Measurements from ENCODE around the gene SIPA1. TPM values are rescaled to one million over a fixed set of nuclear protein-coding genes. Genes with fewer than 3 reads are reported as not detected.

SIPA1 gene
- total and polyA plus RNA-seq, 8 donors = 11.2 to 52.2 (median 22.1) TPM

DNA sequence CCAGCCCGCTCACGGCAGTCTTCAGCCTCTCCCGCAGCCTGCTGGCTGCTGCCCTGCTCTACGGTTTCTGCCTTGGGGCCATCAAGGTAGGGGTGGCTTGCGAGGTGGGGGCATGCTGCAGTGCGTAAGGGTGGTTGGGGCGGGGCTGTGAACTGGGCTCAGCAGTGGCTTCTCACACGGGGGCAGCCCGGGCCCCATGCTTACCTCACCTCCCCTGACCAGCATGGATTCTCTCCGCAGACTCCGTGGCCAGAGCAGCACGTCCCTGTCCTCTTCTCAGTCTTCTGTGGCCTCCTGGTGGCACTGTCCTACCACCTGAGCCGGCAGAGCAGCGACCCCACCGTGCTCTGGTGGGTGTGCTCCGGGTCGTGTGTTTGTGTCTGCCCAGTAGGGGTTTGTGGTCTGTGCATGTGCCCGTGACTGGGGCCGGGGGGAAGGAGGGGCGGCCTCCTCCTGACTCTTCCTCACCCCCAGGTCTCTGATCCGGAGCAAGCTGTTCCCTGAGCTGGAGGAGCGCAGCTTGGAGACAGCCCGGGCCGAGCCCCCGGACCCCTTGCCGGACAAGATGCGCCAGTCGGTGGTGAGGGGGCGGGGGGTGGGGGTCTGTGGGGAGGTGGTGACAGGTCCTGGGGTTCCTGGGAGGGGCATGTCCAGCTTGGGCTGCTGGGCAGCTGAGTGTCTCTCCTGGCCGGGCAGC is 12.8 kb upstream of the SIPA1 start:
- Histone ChIP-seq H3K4me1 (no peaks in the 10 kb centered on the region), H3K27ac (no peak overlapping the region), H3K4me3 (no peak overlapping the region), H3K9me3 (no peaks in the 10 kb centered on the region), H3K36me3 (peaks cover 0 to 39% (median 33%) of the 10 kb centered on the region in 3 donors), H3K27me3 (no peaks in the 10 kb centered on the region)
- no peak for TF ChIP-seq CTCF (IDR thresholded peaks at IDR 0.05)
- intact Hi-C loops (cut with DNase I) = loop anchor here in 1 of 3 donors (10.0 kb wide), 1 partner anchor 360 kb away; no protein-coding TSS in a partner anchor
- ATAC-seq = no peak
- 89 to 90% methylated on average over 30 of the region's 30 CpGs for WGBS, 2 donors
- no peak for FAIRE-seq
- peak in 2 of 6 donors; percentile 26 to 56 for DNase-seq

GRCh38 chr11:65625628-65626342 is 12.1 kb upstream of the SIPA1 start:
- intact Hi-C loops (cut with DNase I) = loop anchor here in 1 of 3 donors (10.0 kb wide), 1 partner anchor 359 kb away; no protein-coding TSS in a partner anchor
- TF ChIP-seq CTCF (IDR thresholded peaks at IDR 0.05) = peak; percentile 8 to 34 (median 30)
- Histone ChIP-seq H3K4me1 (no peaks in the 10 kb centered on the region), H3K36me3 (peaks cover 0 to 40% (median 39%) of the 10 kb centered on the region in 3 donors), H3K9me3 (no peaks in the 10 kb centered on the region), H3K4me3 (no peak overlapping the region), H3K27ac (no peak overlapping the region), H3K27me3 (no peaks in the 10 kb centered on the region)
- 75 to 77% methylated on average over 30 of the region's 30 CpGs for WGBS, 2 donors
- FAIRE-seq (no peak), DNase-seq (peak in 3 of 6 donors; percentile 38 to 73 (median 52)), ATAC-seq (peak in 3 of 4 donors; percentile 74 to 91 (median 85))

DNA sequence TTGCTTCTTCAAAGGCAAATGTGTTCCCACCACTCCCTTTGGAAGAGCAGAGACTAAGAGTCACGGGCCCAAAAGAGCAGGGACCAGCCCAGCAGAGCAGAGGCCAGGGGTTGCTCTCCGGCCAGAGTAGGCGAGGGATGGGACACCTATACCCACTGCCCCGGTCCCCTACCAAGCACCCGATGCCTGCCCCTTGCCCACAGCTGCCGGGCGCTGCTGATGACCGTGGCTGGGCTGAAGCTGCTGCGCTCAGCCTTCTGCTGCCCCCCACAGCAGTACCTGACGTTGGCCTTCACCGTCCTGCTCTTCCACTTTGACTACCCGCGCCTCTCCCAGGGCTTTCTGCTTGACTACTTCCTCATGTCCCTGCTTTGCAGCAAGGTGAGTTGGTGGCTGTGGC is 10.7 kb upstream of the SIPA1 start:
- no peaks in the 10 kb centered on the region for H3K27me3 ChIP-seq
- ATAC-seq (no peak), DNase-seq (no peak), FAIRE-seq (no peak)
- peaks cover 0 to 44% (median 36%) of the 10 kb centered on the region in 3 donors for H3K36me3 ChIP-seq
- H3K27ac ChIP-seq = no peak overlapping the region
- H3K9me3 ChIP-seq = no peaks in the 10 kb centered on the region
- H3K4me3 ChIP-seq = no peak overlapping the region
- no peak for TF ChIP-seq CTCF (IDR thresholded peaks at IDR 0.05)
- H3K4me1 ChIP-seq = no peaks in the 10 kb centered on the region
- WGBS, 2 donors = 92 to 95% methylated on average over 13 of the region's 13 CpGs
- intact Hi-C loops (cut with DNase I) = loop anchor here in 1 of 3 donors (10.0 kb wide), 1 partner anchor 358 kb away; no protein-coding TSS in a partner anchor

GRCh38 chr11:65629579-65629978 is 8.3 kb upstream of the SIPA1 start:
- no peak for TF ChIP-seq CTCF (IDR thresholded peaks at IDR 0.05)
- 89 to 90% methylated on average over 14 of the region's 14 CpGs for WGBS, 2 donors
- H3K27ac ChIP-seq = no peak overlapping the region
- H3K36me3 ChIP-seq = peaks cover 0 to 44% (median 43%) of the 10 kb centered on the region in 3 donors
- intact Hi-C loops (cut with DNase I) = loop anchor here in 1 of 3 donors (10.0 kb wide), 1 partner anchor 355 kb away; no protein-coding TSS in a partner anchor
- DNase-seq = no peak
- FAIRE-seq = no peak
- ATAC-seq = no peak
- no peaks in the 10 kb centered on the region for H3K27me3 ChIP-seq
- H3K4me3 ChIP-seq = no peak overlapping the region
- H3K4me1 ChIP-seq = no peaks in the 10 kb centered on the region
- no peaks in the 10 kb centered on the region for H3K9me3 ChIP-seq
